NCI-H187 (cell line): ENCODE data around the gene MAL.

Source experiments
- DNase-seq, 2 experiments: peaks; one replicate each; lab custom pipeline; 2025; lab: John Stamatoyannopoulos, UW

MAL gene

DNA sequence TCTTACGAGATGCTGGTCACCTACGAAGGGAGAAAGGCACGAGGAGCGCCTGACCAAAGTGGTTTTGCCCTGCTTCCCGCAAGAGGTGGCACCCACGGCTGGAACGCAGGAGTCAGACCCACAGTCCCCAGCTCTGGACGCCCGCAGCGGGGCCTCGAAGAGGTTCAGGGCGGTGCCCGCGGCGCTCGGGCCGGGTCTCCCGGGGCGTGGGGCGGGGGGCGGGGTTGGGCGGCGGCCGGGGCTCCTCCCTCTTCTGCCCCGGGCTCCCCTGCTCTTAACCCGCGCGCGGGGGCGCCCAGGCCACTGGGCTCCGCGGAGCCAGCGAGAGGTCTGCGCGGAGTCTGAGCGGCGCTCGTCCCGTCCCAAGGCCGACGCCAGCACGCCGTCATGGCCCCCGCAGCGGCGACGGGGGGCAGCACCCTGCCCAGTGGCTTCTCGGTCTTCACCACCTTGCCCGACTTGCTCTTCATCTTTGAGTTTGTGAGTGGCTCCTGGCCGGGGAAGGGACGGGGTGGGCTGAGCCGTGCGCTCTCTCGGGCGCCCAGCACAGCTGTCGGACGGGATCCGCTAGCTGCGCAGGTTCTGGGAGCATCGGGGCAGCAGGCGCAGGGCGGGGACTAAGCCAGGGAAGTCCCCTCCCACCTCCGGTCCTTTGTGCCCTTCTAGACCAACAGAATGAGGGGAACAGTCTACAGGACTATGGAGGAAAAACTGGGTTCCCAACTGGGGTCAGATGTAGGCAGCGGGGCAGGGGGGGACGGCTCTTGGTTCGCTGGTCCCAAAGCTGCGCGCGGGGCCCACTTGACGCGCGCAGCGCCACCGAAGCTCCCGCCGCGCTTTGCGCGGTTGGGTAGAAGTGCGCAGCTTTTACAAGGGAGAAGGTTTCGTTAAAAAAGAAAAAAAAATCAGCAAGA lies at the start of gene MAL:
TSS of gene MAL (plus strand) at position 303 of the 914 bp plus-strand sequence. CDS start at position 388, 85 bp downstream.
- peak in 1 of 2 experiments; percentile 3 for DNase-seq

DNA sequence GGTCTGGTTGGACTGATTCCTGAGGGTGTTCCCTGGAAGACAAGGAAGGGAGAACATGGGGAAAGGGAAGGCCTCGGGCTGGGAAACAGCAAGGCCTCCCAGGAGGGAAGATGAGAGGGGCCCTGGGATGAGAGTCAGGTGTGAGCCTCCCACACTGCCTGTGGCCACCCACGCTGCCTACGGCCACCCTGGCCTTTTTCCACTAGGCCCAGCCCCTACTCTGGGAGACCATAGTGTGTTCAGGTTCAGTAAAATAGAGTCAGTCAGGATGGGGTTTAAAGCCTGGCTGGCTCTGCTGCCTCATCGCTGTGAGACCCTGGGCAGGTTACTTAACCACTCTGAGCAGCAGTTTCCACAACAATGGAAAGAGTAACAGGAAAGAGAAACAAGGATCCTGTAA lies 47.7 kb upstream of the MAL start:
- DNase-seq, result no peak

DNA sequence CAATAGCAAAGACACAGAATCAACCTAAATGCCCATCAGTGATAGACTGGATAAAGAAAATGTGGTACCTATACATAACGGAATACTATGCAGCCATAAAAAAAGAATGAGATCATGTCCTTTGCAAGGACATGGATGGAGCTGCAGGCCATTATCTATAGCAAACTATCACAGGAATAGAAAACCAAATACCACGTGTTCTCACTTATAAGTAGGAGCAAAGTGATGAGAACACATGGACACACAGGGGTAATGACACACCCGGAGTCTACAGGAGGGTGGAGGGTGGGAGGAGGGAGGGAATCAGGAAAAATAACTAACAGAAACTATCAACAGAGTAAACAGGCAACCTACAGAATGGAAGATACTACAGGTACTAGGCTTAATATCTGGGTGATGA lies 46.6 kb upstream of the MAL start:
- DNase-seq, result no peak

DNA sequence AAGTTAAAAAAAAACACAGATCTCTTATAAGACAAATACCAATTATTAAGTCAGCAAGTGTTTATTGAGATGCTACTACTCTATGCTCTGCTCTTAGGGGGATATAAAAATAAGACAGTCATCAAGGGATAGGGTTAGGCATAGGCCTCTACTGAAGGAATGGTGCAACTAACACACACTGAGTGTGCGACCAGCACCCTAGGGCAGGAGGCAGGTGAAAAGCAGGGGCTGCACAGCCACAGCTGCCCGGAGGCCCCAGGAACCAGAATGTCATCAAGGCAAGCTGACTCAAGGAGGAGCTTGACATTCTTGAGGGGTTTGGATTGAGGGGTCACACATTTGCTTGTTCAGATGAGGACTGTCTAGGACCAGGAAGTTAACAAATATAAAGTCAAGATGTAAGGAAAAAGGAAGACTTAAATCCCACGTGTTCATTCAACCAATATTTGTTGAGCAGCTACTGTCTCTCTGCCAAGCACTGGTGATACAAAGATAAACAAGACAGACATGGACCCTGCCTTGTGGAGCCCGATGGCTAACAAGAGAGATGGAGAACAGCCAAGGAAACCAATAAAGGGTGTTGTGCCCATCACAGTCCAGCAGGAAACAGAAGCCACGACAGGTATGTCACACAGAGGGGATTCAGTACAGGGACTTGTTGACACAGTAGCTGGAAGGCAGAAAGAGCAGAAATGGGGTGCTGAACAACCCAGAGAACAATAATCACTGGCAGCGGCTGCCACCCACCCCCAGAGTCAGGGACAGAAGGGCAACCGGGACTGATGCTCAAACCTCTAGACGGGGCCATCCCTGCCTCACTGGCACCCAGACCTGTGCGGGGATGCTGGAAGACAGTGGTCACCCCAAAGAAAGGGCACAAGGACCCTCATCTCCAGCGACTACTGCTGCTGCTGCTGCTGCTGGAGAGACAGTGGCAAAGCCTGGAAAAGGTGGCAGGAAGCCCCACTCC lies 45.8 kb upstream of the MAL start:
- DNase-seq, result no peak

DNA sequence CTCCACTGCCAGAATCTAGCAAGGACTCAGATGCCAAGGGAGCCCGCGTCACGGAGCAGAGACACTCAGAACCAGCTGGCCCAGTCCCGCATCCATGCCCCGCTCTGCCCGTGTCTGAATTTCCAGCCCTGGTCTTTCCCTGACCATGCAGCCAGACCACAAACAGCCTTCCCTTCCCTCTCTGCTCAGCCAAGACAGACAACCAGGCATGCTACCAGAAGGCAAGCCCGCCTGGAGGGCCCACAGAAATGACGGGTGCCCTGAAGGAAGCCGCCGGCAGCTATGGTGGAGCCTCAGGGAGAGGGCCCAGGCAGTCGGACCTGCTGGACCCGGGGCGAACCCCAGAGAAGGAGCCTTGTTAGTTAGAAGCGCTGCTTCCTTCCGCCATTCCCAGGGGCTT lies 45.1 kb upstream of the MAL start:
- no peak for DNase-seq

DNA sequence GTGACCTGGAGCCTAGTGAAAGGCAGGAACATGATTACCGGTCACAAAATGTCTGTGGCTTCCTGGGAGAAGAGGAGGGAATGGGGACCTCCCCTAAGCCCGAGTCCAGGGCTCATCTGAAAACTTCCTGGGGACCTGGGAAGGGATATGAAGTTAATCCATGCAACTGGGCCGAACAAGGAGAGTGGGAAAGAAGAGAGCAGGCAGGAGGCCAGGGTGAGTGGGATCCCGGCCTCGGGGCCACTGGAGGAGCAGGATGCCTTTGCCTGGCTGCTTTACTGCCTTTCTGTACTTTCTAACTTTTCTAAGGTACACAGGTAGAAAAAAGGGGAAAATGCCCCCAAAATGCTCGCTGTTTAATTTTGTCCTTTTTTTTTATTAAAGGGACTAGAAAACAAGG lies 43.4 kb upstream of the MAL start:
- no peak for DNase-seq

DNA sequence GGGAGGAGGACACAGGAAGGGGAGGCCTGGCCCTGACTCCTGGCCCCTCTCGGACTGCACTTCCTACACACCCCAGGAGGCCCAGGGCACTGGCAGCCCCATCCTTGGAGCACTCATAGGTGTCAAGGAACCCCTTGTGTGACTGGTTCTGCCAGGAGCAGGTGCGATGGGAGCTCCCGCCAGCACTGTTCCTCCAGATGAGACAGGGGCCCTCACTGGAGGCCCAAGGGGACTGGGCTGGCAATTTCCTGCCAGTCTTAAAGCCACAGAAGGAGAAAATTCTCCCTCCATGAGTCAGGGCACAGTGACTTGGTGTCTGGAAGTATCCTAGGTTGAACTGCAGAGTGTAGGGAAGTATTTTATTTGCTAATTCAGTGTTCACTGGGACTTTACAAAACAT lies 42.8 kb upstream of the MAL start:
- DNase-seq, result no peak

DNA sequence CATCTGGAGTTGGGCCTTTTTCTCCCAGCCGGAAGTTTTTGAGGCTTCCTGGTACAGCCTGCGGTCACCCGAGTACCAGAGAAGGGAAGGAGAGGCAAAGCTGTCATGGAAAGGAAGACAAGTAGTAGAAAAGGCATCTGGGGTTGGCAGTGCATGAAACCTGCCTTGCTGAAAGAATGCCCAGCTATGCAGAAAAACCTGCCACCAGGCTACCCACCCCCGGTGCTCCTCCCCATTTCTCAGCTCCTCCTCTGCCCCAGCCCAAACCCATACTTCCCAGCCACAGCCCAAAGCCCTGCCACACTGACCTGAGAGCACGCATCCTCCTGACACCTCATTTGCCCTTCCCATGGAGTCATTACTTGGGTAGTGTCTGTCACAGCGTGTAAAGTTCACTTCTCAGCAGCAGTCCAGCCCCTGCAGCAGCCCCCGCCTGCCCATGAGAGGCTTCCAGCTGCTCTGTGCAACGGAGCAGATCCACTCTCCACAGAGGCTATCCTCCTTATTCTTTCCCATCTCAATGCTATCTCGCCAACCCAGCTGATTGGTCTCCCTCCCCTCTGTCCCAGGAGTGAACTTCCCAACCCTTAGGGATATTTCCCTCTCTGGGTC lies 40.4 kb upstream of the MAL start:
- no peak for DNase-seq

DNA sequence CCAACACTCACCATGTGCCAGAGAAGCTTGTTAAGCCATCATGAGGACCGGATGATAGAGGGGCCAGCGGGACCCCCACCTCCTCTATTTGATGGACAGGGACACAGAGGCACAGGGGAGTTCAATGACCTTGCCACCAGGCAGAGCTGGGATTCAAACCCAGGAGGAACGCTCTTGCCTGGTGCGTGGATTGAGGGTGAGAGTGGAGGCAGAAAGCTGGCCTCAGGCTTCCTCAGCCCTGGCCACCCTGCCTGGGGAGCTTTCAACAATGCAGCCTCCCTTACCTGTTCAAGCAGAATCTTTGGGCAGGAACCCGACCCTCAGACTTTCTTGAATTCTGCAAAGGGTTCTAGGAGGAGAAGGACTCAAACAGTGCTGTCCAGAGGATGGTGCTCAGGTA lies 39.9 kb upstream of the MAL start:
- DNase-seq, result no peak

DNA sequence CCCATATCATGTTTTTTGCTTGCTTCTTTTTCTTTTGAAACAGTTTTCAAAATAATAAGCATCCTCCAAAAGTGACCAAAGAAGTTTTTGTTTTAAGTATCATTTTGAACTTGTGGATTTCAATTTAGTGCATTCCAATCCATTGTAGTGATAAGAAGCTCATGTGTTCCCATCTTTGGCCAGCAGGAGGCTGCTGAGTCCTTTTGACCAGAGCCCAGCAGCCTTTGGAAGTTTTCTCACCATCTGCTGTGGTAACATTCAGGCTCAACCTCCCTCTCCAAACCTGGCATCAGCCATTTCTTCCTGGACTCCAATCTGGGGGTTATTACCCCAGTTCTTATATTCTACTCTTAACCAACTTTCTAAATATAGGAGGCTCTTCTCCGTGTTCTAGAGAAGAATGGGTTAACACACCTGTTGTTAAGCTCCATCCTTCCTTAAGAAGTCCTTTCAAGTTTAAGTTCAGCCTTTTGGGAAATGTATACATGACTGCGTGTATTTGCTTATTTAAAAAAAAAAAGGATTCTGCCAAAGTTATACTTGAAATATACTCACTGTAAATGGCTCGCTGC lies 39.0 kb upstream of the MAL start:
- DNase-seq, result peak; percentile 15 to 34

DNA sequence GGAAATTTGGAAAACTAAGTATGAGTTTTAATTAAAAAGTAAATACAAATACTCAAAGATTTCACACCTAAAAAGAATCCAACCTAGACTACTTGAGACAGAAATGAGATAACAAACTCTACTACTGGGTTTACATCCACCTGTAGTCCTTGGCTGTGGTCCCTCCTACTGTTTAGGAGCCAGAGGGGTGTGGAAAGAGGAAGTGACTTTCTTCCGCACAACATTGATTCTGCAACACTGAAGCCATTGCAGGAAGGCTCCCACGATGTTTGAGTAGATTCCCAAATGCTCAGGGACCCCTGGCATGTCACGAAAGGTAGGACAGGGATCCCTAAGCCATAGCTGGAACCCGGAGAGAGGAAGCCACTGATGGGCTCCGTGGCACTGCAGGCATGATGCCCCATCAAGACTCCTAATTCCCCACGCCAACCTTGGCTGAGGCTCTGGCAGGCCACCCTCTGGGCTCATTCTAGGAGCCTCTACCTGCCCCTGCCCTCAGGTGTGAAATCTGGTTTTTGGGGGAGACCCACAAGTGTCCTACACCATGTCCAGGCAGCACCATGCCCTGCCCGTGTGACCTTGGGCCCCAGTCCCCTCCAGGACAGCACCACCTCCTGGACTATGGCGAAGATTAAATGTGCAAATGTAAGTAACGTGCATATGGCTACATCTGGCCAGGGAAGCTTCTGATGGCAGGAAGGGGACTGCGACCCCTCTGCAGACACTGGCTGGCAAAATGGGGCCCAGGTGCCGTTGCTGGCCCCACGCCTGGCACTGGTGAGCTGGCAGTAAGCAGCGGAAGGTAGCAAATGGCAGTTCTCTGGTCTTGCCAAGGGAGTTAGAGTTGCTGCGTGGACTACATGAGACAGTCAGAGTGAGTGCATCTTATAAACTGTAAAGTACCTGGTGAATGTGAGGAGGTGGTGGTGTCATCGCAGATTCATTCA lies 38.2 kb upstream of the MAL start:
- no peak for DNase-seq

DNA sequence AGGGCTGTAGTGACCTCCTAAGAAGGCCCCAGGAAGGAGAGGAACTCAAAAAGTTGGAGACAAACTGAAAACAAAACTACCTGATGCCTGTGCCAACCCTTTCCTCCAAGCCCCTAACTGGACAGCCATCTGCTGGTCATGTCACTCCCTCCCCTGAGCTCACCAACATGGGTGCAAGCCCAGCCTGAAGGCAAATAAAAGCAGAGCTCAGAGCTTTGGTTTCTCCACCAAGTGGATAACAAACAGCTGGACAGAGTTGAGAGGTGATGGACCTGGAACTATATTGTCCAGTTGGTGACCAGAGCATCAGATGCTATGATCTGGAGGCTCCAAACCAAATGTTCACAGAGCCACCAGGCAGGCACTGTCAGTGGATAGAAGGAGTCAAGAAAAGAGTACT lies 34.6 kb upstream of the MAL start:
- DNase-seq, result no peak

DNA sequence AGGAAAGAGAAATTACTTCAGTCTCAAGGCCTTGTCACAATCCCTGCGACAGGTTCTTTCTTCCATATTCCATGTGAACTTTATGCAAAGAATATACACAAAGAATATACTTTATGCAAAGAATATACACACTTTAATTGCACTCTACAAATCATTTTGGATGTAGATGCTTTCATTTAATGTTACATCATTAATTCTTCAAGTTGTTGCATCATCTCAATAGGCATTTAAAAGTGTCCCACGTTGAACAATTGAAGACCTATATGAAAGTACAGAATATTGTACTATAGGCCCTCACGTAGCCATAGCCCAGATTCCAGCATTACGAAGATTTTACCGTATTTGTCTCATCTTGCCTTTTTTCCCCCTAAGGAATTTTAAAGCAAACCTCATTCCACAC lies 33.1 kb upstream of the MAL start:
- no peak for DNase-seq

DNA sequence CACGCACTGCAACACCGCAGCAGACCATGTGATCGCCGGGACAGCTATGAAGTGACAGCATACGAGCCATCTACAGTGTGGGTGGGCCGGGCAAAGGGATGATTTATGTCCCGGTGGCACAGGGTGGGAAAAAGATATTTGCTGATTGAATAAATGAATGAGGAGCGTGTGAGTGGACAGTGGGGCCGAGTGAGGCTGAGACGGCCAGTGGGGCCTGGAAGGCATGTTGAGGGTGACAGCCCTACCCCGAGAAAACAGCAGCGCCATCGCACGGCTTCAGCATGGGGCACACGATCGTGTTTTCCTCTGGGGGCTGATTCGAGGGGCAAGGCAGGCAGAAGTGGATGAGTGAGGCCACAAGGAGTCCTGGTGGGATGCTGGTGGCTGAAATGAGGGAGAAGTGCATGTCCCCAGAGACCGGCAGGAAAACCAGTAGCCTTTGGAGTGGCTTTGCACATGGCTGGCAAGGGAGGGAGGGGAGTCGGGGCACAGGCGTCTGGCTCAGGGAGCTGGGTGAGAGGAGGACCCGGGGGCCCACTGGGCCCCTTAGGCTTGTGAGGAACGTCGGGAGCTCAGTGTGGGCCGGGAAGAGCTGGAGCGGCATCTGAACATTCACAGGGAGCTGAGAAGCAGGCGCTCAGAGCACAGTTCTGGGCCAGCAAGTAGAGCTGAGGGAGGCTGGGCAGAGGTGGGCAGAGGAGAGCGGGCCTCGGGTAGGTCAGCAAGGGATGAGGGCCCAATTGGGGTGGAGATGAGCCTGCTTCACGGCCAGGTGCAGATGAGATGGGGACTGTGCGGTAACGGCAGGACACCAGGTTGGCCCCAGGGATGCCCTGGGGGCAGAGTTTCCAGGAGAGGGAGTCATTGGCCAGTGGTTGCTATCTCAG lies 32.1 kb upstream of the MAL start:
- DNase-seq, result no peak

DNA sequence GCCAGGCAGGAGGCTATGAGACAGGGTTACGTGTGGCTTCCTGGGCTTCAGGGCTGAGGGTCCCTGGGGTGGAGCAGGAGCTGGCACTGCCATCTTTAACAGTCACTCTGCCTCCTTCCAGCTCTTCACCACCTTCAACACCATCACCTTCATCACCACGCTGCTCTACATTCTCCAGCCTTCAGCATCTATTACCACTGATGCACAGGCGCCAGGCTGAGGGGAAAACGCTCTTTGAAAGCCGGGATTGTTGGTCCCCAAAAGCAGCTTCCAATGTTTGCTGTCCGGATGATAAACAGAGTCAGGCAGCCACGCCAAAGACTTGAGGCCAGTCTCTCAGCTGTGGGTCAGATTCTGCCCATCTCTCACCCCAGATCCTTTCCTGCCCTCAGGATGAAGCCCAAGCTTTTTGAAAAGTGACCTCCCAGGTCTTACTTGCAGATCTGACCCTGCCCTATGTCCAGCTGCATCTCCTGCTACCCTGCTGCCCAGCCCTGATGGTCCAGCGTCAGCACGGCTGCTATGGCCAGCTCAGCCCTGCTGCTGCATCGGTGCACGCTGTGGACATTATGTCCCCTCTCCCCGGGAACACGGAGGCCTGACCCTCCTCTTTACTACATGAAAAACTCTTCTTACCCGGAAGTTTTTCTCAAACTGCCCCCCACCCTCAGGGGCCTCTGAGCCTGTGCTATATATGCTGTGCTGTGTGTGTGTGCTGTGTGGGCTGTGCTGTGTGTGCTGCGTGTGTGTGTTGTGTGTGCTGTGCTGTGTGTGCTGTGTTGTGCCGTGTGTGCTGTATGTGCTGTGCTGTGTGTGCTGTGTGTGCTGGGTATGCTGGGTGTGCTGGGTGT lies 31.2 kb upstream of the MAL start:
- DNase-seq, result no peak

DNA sequence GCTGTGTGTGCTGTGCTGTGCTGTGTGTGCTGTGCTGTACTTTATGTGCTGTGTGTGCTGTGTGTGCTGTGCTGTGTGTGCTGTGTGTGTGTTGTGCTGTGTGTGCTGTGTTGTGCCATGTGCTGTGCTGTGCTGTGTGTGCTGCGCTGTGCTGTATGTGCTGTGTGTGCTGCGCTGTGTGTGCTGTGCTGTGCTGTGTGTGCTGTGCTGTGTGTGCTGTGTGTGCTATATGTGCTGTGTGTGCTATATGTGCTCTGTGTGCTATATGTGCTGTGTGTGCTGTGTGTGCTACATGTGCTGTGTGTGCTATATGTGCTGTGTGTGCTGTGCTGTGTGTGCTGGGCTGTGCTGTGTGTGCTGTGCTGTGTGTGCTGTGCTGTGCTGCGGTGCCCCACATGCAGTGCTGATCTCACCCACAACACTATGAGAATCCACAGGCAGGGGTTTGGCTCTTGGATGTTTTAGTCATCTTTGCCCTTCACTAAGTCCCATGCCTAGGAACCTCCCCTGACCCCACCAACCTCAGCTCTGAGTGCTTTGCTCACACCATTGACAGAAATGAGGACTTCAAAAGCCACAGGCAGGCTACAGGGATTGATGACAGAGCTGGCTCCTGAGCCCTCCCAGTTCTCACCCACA lies 30.5 kb upstream of the MAL start:
- no peak for DNase-seq

DNA sequence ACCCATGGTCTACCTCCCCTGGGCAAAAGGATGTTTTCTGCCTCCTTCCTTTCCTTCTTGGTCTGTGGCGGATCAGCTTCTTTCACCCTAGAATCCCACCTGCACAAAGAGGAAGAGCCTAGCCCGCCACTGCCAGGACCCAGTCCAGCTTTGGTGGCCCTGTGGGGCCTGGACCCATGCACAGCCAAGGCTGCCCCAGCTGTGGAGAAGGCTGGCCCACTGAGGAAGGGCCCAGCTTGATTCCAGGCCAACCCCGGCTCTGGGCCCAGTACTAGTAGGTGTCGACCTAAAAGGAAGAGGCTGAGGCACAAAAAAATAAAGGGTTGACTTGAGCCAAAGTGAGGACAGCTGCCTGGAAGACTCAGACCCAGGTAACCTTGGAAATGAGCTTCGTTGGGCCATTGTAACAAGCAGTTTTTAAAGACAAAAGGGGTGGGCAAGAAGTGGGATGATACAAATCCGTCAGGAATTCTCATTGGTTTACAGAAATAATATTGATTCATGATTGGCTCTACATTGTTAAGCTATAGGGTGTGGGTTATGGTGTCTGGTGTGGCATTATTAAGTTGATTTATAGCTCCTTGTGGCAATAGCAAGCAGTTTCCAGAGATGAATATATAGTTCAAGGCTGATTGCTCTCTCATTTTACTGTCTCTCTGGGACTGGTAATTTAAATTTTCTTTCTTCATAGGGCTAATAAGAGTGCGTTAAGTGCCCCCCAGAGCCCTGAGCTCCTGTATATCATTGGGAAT lies 29.8 kb upstream of the MAL start:
- DNase-seq, result no peak
